HG02610 (cell line): ENCODE measurements around the gene GPC3.

ENCODE experiments used
- ATAC-seq: cut with Tn5 transposase; IDR thresholded peaks from one replicate; pipeline ENCODE4 v1.9.1; 2021; ENCODE audit warnings: mild to moderate bottlenecking, moderate library complexity; ENCODE audit not compliant: unreplicated experiment

GPC3 gene

GRCh38 chrX:133971586-133971985, 13.8 kb downstream of the GPC3 start:
- no peak for ATAC-seq

GRCh38 chrX:133970076-133970475, 15.3 kb downstream of the GPC3 start:
- ATAC-seq: no peak

- ATAC-seq: no peak
These were observed 16.2 kb downstream of the GPC3 start for GRCh38 chrX:133969191-133969590.

- ATAC-seq: no peak
These were observed 17.3 kb downstream of the GPC3 start for GRCh38 chrX:133968109-133968508.

GRCh38 chrX:133966199-133966598, 19.2 kb downstream of the GPC3 start:
- ATAC-seq: no peak

- no peak for ATAC-seq
These were observed 20.1 kb downstream of the GPC3 start for GRCh38 chrX:133965321-133965720.

- ATAC-seq: no peak
These were observed 24.3 kb downstream of the GPC3 start for GRCh38 chrX:133961046-133961445.

- ATAC-seq: no peak
These were observed 25.4 kb downstream of the GPC3 start for GRCh38 chrX:133959972-133960371.

- ATAC-seq: no peak
These were observed 26.3 kb downstream of the GPC3 start for GRCh38 chrX:133958997-133959688.

- no peak for ATAC-seq
These were observed 28.6 kb downstream of the GPC3 start for GRCh38 chrX:133956570-133957340.

- ATAC-seq: no peak
These were observed 31.5 kb downstream of the GPC3 start for GRCh38 chrX:133953785-133954355.

- no peak for ATAC-seq
These were observed 32.3 kb downstream of the GPC3 start for GRCh38 chrX:133953078-133953477.

- no peak for ATAC-seq
These were observed 34.3 kb downstream of the GPC3 start for GRCh38 chrX:133951098-133951497.

GRCh38 chrX:133950214-133950613, 35.2 kb downstream of the GPC3 start:
- ATAC-seq: no peak

GRCh38 chrX:133948895-133949294, 36.5 kb downstream of the GPC3 start:
- no peak for ATAC-seq

- no peak for ATAC-seq
These were observed 37.4 kb downstream of the GPC3 start for GRCh38 chrX:133947996-133948395.

GRCh38 chrX:133947022-133947421, 38.4 kb downstream of the GPC3 start:
- ATAC-seq: no peak

GRCh38 chrX:133943507-133943906, 41.9 kb downstream of the GPC3 start:
- no peak for ATAC-seq

- ATAC-seq: no peak
These were observed 45.6 kb downstream of the GPC3 start for GRCh38 chrX:133939655-133940302.

GRCh38 chrX:133938530-133938929, 46.9 kb downstream of the GPC3 start:
- ATAC-seq: no peak

- ATAC-seq: no peak
These were observed 48.4 kb downstream of the GPC3 start for GRCh38 chrX:133937022-133937421.

GRCh38 chrX:133935076-133935475, 50.3 kb downstream of the GPC3 start:
- no peak for ATAC-seq
